Body of pancreas (tissue), 4 donors: ENCODE data around the gene TRUB1. TPM values are rescaled to one million over a fixed set of nuclear protein-coding genes. Genes with fewer than 3 reads are reported as not detected.

Source experiments
- ATAC-seq: fragments of 150-250 bp; one replicate; pipeline ENCODE4 v1.9.1; 2016
- DNase-seq, 4 donors: peaks; one replicate each; pipeline ENCODE4 v3.0.0-alpha.2; 2019
- H3K27ac ChIP-seq, 4 donors: fragments of 200-600 bp; sonication (generic); 1 replicate in 3 of 4; 2 replicates in 1 of 4; pipeline versions ENCODE4 v1.5.1 to v1.6.1; 2016 to 2019; ENCODE audit warnings: mild to moderate bottlenecking in 1 of 4, mixed read lengths in 1 of 4, moderate library complexity in 1 of 4
- H3K27me3 ChIP-seq, 2 donors: fragments of 200-600 bp; sonication (generic); one replicate each; pipeline ENCODE4 v1.6.0; 2016; ENCODE audit warnings: mild to moderate bottlenecking in 1 of 2
- H3K36me3 ChIP-seq, 2 donors: fragments of 200-600 bp; sonication (generic); replicated peaks in 1 of 2; 2 replicates each; pipeline ENCODE4 v1.5.1; 2016; ENCODE audit warnings: low read depth in 2 of 2; ENCODE audit not compliant: insufficient read depth in 1 of 2
- H3K4me1 ChIP-seq: fragments of 200-600 bp; sonication (generic); one replicate; pipeline ENCODE4 v1.6.0; 2016
- H3K4me3 ChIP-seq, 2 donors: fragments of 200-600 bp; sonication (generic); 1 replicate in 1 of 2; 2 replicates in 1 of 2; pipeline ENCODE4 v1.5.1; 2016 to 2019
- H3K9me3 ChIP-seq, 3 donors: fragments of 200-600 bp; sonication (generic); 1 replicate in 2 of 3; 2 replicates in 1 of 3; pipeline ENCODE4 v1.5.1; 2016
- POLR2A ChIP-seq, 3 donors: fragments of 450-650 bp; IDR thresholded peaks; one replicate each; pipeline ENCODE4 v1.6.1; 2016; ENCODE audit warnings: antibody characterized with exemption in 3 of 3, mild to moderate bottlenecking in 2 of 3
- WGBS, 2 donors: methylation state at CpG; one replicate each; pipeline ENCODE4 v1.1.5; 2017; 5-methylcytosine and 5-hydroxymethylcytosine counted together
- intact Hi-C: fragments of 100-400 bp; cut with DNase I; formaldehyde crosslinking; loops from one replicate; pipeline ENCODE4 v1.15.1; 2023
- total RNA-seq, 2 donors: library from RNA; depleted of rRNA; stranded (reverse); fragments of >200 nt; gene quantifications; one replicate each; pipeline ENCODE4 v1.1.0, GENCODE V29; 2016
- TF ChIP-seq, protein P1 (sequence below), 7 experiments: fragments of 450-650 bp in 4 of 7; fragments of 200-600 bp in 3 of 7; sonication (generic) in 3 of 7; IDR thresholded peaks; one replicate each; pipeline ENCODE4 v1.5.1; 2016 to 2019; ENCODE audit warnings: antibody characterized with exemption in 7 of 7

The TRUB1 gene
- total RNA-seq, 2 donors from 2014 or later: 12.2 to 38.2 TPM

DNA sequence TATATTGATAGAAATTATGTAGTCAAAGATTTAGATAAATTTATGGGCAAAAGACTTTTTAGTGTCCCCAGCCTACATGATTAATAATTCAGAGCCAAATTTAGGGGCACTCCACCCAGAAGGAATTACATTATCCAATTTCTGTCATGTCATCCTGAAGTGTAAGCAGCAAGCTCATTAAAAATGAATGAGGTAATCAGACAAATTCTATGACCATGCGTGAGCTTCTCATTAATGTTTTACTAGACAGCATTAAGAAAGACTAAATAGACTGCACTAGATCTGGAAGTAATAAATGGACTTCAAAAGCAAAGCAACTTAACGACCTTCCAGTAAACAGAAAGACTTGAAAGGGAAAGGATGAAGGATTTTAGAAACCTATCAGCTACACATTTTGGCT, 22.7 kb upstream of the TRUB1 start:
- DNase-seq: no peak
- Histone ChIP-seq H3K27ac (no peak overlapping the region), H3K27me3 (no peaks in the 10 kb centered on the region), H3K4me1 (no peaks in the 10 kb centered on the region), H3K36me3 (no peaks in the 10 kb centered on the region), H3K9me3 (no peaks in the 10 kb centered on the region), H3K4me3 (no peak overlapping the region)
- WGBS, 2 donors: 18 to 45% methylated on average over 2 of the region's 2 CpGs
- TF ChIP-seq, protein P1, sequence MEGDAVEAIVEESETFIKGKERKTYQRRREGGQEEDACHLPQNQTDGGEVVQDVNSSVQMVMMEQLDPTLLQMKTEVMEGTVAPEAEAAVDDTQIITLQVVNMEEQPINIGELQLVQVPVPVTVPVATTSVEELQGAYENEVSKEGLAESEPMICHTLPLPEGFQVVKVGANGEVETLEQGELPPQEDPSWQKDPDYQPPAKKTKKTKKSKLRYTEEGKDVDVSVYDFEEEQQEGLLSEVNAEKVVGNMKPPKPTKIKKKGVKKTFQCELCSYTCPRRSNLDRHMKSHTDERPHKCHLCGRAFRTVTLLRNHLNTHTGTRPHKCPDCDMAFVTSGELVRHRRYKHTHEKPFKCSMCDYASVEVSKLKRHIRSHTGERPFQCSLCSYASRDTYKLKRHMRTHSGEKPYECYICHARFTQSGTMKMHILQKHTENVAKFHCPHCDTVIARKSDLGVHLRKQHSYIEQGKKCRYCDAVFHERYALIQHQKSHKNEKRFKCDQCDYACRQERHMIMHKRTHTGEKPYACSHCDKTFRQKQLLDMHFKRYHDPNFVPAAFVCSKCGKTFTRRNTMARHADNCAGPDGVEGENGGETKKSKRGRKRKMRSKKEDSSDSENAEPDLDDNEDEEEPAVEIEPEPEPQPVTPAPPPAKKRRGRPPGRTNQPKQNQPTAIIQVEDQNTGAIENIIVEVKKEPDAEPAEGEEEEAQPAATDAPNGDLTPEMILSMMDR (IDR thresholded peaks at IDR 0.05): no peak
- no peak for TF ChIP-seq POLR2A (IDR thresholded peaks at IDR 0.05)
- no peak for ATAC-seq
- intact Hi-C loops: no loop called here

GRCh38 chr10:114916653-114917052, 21.3 kb upstream of the TRUB1 start:
- Histone ChIP-seq H3K4me1 (no peaks in the 10 kb centered on the region), H3K36me3 (no peaks in the 10 kb centered on the region), H3K9me3 (no peaks in the 10 kb centered on the region), H3K27ac (no peak overlapping the region), H3K27me3 (no peaks in the 10 kb centered on the region), H3K4me3 (no peak overlapping the region)
- DNase-seq (no peak), ATAC-seq (no peak)
- WGBS, 2 donors: 88 to 94% methylated on average over 10 of the region's 10 CpGs
- intact Hi-C loops: no loop called here
- TF ChIP-seq, protein P1 (IDR thresholded peaks at IDR 0.05): no peak
- TF ChIP-seq POLR2A (IDR thresholded peaks at IDR 0.05): no peak

DNA sequence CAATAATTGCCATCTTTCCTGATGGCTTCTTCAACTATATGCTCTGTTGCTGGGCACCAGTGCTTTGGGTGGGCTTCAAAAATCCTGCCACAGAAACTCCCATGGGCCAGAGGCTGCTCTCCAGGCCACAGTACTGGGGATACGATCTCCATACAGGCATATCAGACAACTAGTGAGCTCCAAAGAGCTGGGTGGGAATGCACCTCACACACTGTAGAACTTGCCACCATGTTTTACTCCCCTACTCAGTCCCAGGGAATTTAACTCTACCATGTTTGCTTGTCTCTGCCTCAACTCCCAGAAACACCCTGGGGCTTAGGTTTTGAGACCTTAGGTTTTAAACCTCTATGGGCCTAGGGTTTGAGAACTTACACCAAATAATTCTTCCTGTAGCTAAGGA, 20.5 kb upstream of the TRUB1 start:
- intact Hi-C loops: no loop called here
- DNase-seq: no peak
- Histone ChIP-seq H3K9me3 (no peaks in the 10 kb centered on the region), H3K4me3 (no peak overlapping the region), H3K4me1 (no peaks in the 10 kb centered on the region), H3K36me3 (no peaks in the 10 kb centered on the region), H3K27ac (no peak overlapping the region), H3K27me3 (no peaks in the 10 kb centered on the region)
- 93% methylated on average over 1 of the region's 1 CpG; no CpG with 5 or more reads in 1 of the 2 donors for WGBS, 2 donors
- ATAC-seq: no peak
- no peak for TF ChIP-seq POLR2A (IDR thresholded peaks at IDR 0.05)
- TF ChIP-seq, protein P1 (IDR thresholded peaks at IDR 0.05): no peak

- no peak for ATAC-seq
- no peak overlapping the region for H3K4me3 ChIP-seq
- 37 to 39% methylated on average over 3 of the region's 3 CpGs for WGBS, 2 donors
These were observed 19.9 kb upstream of the TRUB1 start for GRCh38 chr10:114917927-114918672.

More at GRCh38 chr10:114917927-114918672, 19.9 kb upstream of the TRUB1 start:
- no peak overlapping the region for H3K27ac ChIP-seq
- intact Hi-C loops: no loop called here
- H3K9me3 ChIP-seq: no peaks in the 10 kb centered on the region
- H3K4me1 ChIP-seq: no peaks in the 10 kb centered on the region
- no peak for DNase-seq
- H3K36me3 ChIP-seq: no peaks in the 10 kb centered on the region
- no peaks in the 10 kb centered on the region for H3K27me3 ChIP-seq
- TF ChIP-seq, protein P1 (IDR thresholded peaks at IDR 0.05): no peak
- TF ChIP-seq POLR2A (IDR thresholded peaks at IDR 0.05): no peak
